ENCODE measurements around the gene EXOC2.

DNA sequence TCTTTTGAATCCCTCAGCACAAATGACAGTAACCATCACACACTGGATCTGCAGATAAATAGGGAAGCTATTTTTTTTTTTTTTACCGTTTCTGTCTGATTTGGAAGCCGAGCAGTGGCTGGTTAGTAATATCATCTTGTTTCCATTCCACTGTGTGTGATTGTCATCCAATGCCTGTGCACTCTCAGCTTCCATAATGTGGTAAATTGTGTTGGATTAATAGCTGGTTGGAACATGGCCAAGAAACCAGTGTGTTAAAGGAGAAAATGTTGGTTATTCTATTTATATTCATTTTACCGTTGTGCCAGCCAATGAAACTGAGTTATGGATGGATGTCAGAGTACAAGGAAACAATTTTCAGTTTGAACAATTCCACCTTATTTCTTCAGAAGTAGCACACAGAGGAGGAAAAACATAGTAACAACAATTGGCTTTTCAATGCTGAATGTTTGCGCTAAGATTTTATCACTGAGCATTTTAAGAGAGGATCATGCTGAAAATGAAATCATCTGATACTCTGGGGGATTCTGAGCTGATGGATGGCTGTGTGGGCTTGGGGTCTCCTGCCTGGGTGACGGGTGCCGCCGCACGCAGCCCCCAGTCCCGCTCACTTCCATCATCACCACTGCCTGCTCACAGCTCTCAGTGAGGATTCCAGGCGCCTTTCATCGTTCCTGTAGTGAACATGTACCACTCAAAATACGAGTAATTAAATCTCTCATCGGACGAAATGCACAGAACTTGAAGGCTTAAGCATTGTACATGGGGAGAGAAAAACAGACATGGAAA, 40.7 kb upstream of the EXOC2 start:
- TF ChIP-seq, protein P1, sequence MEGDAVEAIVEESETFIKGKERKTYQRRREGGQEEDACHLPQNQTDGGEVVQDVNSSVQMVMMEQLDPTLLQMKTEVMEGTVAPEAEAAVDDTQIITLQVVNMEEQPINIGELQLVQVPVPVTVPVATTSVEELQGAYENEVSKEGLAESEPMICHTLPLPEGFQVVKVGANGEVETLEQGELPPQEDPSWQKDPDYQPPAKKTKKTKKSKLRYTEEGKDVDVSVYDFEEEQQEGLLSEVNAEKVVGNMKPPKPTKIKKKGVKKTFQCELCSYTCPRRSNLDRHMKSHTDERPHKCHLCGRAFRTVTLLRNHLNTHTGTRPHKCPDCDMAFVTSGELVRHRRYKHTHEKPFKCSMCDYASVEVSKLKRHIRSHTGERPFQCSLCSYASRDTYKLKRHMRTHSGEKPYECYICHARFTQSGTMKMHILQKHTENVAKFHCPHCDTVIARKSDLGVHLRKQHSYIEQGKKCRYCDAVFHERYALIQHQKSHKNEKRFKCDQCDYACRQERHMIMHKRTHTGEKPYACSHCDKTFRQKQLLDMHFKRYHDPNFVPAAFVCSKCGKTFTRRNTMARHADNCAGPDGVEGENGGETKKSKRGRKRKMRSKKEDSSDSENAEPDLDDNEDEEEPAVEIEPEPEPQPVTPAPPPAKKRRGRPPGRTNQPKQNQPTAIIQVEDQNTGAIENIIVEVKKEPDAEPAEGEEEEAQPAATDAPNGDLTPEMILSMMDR (IDR thresholded peaks at IDR 0.05), result no peak
- TF ChIP-seq EP300 (IDR thresholded peaks at IDR 0.05; ENCODE audit: low read depth), result no peak
- TF ChIP-seq POLR2A (IDR thresholded peaks at IDR 0.05), result no peak
- no peak for TF ChIP-seq POLR2AphosphoS5 (IDR thresholded peaks at IDR 0.05)

All from transverse colon (tissue), 4 donors.